H1 (cell line): ENCODE results near the gene COX18. TPM values are rescaled to one million over a fixed set of nuclear protein-coding genes. Genes with fewer than 3 reads are reported as not detected.

Experiments used
- CTCF ChIA-PET: fragments of 300-600 bp; sonication (Branson Sonifier 250); formaldehyde crosslinking; loops from one replicate; lab custom pipeline; 2021; ENCODE audit not compliant: partially characterized antibody; lab: Charles Lee
- POLR2A ChIA-PET: fragments of 300-600 bp; sonication (Branson Sonifier 250); formaldehyde crosslinking; loops from one replicate; lab custom pipeline; 2021; ENCODE audit warnings: inconsistent platforms; ENCODE audit not compliant: partially characterized antibody; lab: Charles Lee
- DNase-seq, 2 experiments: peaks; one replicate each; pipeline versions ENCODE4 v3.0.0 to v3.0.0-alpha.2; 2010 to 2022; ENCODE audit warnings: low spot score in 2 of 2, low read depth in 1 of 2, mixed read lengths in 1 of 2
- FAIRE-seq: peaks from 2 replicates; lab custom pipeline; 2011; peaks lifted over from hg19 to GRCh38; lab: Jason Lieb, UNC
- H2AFZ ChIP-seq: 2 replicates; pipeline ENCODE4 v1.8.1; 2012; ENCODE audit warnings: low read length, inconsistent platforms
- H2AK5ac ChIP-seq: 2 replicates; pipeline ENCODE4 v1.6.1; 2013; ENCODE audit warnings: low read depth, low read length
- H2BK120ac ChIP-seq: replicated peaks from 2 replicates; pipeline ENCODE3; 2013; ENCODE audit warnings: low read depth, low read length, inconsistent platforms
- H2BK12ac ChIP-seq: 2 replicates; pipeline ENCODE4 v1.6.1; 2013; ENCODE audit warnings: low read depth, low read length
- H2BK15ac ChIP-seq: 2 replicates; pipeline ENCODE4 v1.6.1; 2013; ENCODE audit warnings: low read length
- H2BK20ac ChIP-seq: 2 replicates; pipeline ENCODE4 v1.6.1; 2013; ENCODE audit warnings: low read length
- H2BK5ac ChIP-seq: 2 replicates; pipeline ENCODE4 v1.6.1; 2013; ENCODE audit warnings: low read depth, low read length
- H3K14ac ChIP-seq: 2 replicates; pipeline ENCODE4 v1.6.1; 2013; ENCODE audit warnings: inconsistent platforms; ENCODE audit not compliant: insufficient read length
- H3K18ac ChIP-seq: 2 replicates; pipeline ENCODE4 v1.6.1; 2013; ENCODE audit warnings: low read length; ENCODE audit errors: extremely low read depth
- H3K23ac ChIP-seq: 2 replicates; pipeline ENCODE4 v1.6.1; 2013; ENCODE audit warnings: inconsistent platforms; ENCODE audit not compliant: insufficient read length
- H3K23me2 ChIP-seq: 2 replicates; pipeline ENCODE4 v1.6.1; 2013; ENCODE audit warnings: low read depth, low read length
- H3K27ac ChIP-seq: 2 replicates; pipeline ENCODE4 v1.6.1; 2011; ENCODE audit warnings: low read depth, low read length, inconsistent platforms
- H3K27me3 ChIP-seq, 4 experiments: replicated peaks in 1 of 4; 1 replicate in 1 of 4; 2 replicates in 3 of 4; pipeline versions ENCODE4 v1.6.1 to v1.8.1; 2011 to 2013; ENCODE audit warnings: low read length in 3 of 4, mild to moderate bottlenecking in 3 of 4, inconsistent platforms in 2 of 4, mixed read lengths in 2 of 4, moderate library complexity in 1 of 4; ENCODE audit not compliant: control insufficient read depth in 3 of 4, insufficient read depth in 3 of 4; ENCODE audit errors: extremely low read depth in 1 of 4
- H3K36me3 ChIP-seq, 4 experiments: 2 replicates each; pipeline versions ENCODE4 v1.6.1 to v1.8.1; 2011 to 2013; ENCODE audit warnings: mild to moderate bottlenecking in 4 of 4, low read length in 3 of 4, moderate library complexity in 2 of 4, control low read depth in 1 of 4, inconsistent platforms in 1 of 4; ENCODE audit not compliant: insufficient read depth in 4 of 4, control insufficient read depth in 2 of 4
- H3K4ac ChIP-seq: replicated peaks from 2 replicates; pipeline ENCODE3; 2013; ENCODE audit warnings: low read length, low read depth, mixed read lengths, inconsistent platforms; ENCODE audit not compliant: insufficient read length
- H3K4me1 ChIP-seq, 4 experiments: replicated peaks in 1 of 4; 1 replicate in 1 of 4; 2 replicates in 3 of 4; pipeline versions ENCODE4 v1.6.1 to v1.8.1; 2011 to 2013; ENCODE audit warnings: low read length in 3 of 4, inconsistent platforms in 2 of 4, mixed read lengths in 1 of 4; ENCODE audit not compliant: insufficient read depth in 4 of 4, control insufficient read depth in 3 of 4
- H3K4me2 ChIP-seq, 2 experiments: 2 replicates each; pipeline versions ENCODE4 v1.6.1 to v1.8.1; 2011 to 2013; ENCODE audit warnings: low read depth in 2 of 2, low read length in 2 of 2, control low read depth in 1 of 2, inconsistent platforms in 1 of 2, mild to moderate bottlenecking in 1 of 2; ENCODE audit not compliant: insufficient read depth in 1 of 2
- H3K4me3 ChIP-seq, 4 experiments: fragments of 200-600, 300-600 bp in 1 of 4; sonication (generic), shearing (Covaris generic), sonication (Bioruptor Twin) in 1 of 4; 2 replicates each; pipeline versions ENCODE4 v1.5.1 to v1.8.1; 2011 to 2016; ENCODE audit warnings: low read length in 4 of 4, low read depth in 3 of 4, control low read depth in 2 of 4, inconsistent platforms in 2 of 4, mild to moderate bottlenecking in 2 of 4, mixed read lengths in 1 of 4, moderate library complexity in 1 of 4; ENCODE audit not compliant: insufficient read depth in 2 of 4; ENCODE audit errors: extremely low read depth in 1 of 4
- H3K56ac ChIP-seq: replicated peaks from 2 replicates; pipeline ENCODE3; 2013; ENCODE audit warnings: low read depth, mild to moderate bottlenecking, mixed read lengths, low read length, inconsistent platforms; ENCODE audit not compliant: insufficient read length
- H3K79me1 ChIP-seq: 2 replicates; pipeline ENCODE4 v1.6.1; 2013; ENCODE audit warnings: low read depth, low read length, control low read depth
- H3K79me2 ChIP-seq, 2 experiments: 2 replicates each; pipeline versions ENCODE4 v1.6.1 to v1.8.1; 2012 to 2013; ENCODE audit warnings: low read length in 2 of 2, mild to moderate bottlenecking in 2 of 2, inconsistent platforms in 1 of 2; ENCODE audit not compliant: insufficient read depth in 2 of 2, control insufficient read depth in 1 of 2
- H3K9ac ChIP-seq, 4 experiments: replicated peaks in 1 of 4; 1 replicate in 1 of 4; 2 replicates in 3 of 4; pipeline versions ENCODE4 v1.6.1 to v1.8.1; 2011 to 2013; ENCODE audit warnings: low read depth in 3 of 4, low read length in 3 of 4, control low read depth in 2 of 4, mild to moderate bottlenecking in 2 of 4, moderate library complexity in 2 of 4, inconsistent platforms in 1 of 4; ENCODE audit errors: extremely low read depth in 1 of 4
- H3K9me3 ChIP-seq, 2 experiments: 2 replicates each; pipeline versions ENCODE4 v1.6.1 to v1.8.1; 2012 to 2013; ENCODE audit warnings: mild to moderate bottlenecking in 2 of 2, moderate library complexity in 2 of 2, control low read depth in 1 of 2, inconsistent platforms in 1 of 2, low read depth in 1 of 2, low read length in 1 of 2, mixed read lengths in 1 of 2; ENCODE audit not compliant: insufficient read depth in 2 of 2
- H4K20me1 ChIP-seq, 2 experiments: replicated peaks in 1 of 2; 2 replicates each; pipeline versions ENCODE3 to v1.8.1; 2011 to 2013; ENCODE audit warnings: inconsistent platforms in 2 of 2, low read length in 2 of 2, mild to moderate bottlenecking in 1 of 2; ENCODE audit not compliant: insufficient read depth in 2 of 2, control insufficient read depth in 1 of 2
- H4K5ac ChIP-seq: 2 replicates; pipeline ENCODE4 v1.6.1; 2013; ENCODE audit warnings: low read length, low read depth, mixed read lengths, inconsistent platforms; ENCODE audit not compliant: insufficient read length
- H4K8ac ChIP-seq: 2 replicates; pipeline ENCODE4 v1.8.0; 2013; ENCODE audit warnings: mild to moderate bottlenecking, moderate library complexity, low read length, inconsistent platforms; ENCODE audit not compliant: insufficient read depth; ENCODE audit errors: extremely low read depth
- H4K91ac ChIP-seq: replicated peaks from 2 replicates; pipeline ENCODE3; 2013; ENCODE audit warnings: low read length, mixed read lengths, inconsistent platforms; ENCODE audit not compliant: insufficient read length
- GABPA ChIP-seq: IDR thresholded peaks from 2 replicates; pipeline ENCODE4 v1.6.1; 2011; ENCODE audit warnings: mild to moderate bottlenecking, low read length, moderate library complexity, borderline replicate concordance; ENCODE audit not compliant: insufficient read depth
- GTF2F1 ChIP-seq: IDR thresholded peaks from 2 replicates; pipeline ENCODE4 v1.6.1; 2012; ENCODE audit warnings: low read depth, low read length, improper control_type of control experiment, borderline replicate concordance
- MAX ChIP-seq: IDR thresholded peaks from 2 replicates; pipeline ENCODE4 v1.6.1; 2012; ENCODE audit warnings: inconsistent platforms
- SIX5 ChIP-seq: IDR thresholded peaks from 2 replicates; pipeline ENCODE4 v1.6.1; 2011; ENCODE audit warnings: mild to moderate bottlenecking, low read depth, low read length
- SRF ChIP-seq: IDR thresholded peaks from 2 replicates; pipeline ENCODE4 v1.6.1; 2011; ENCODE audit warnings: mild to moderate bottlenecking, low read depth, low read length, moderate library complexity
- WGBS, 2 experiments: shearing (Covaris generic) in 1 of 2; methylation state at CpG; one replicate each; pipeline versions ENCODE4 v1.1.6 to v1.1.7; 2013 to 2015; ENCODE audit warnings: low lambda C conversion rate in 2 of 2, mixed read lengths in 2 of 2, inconsistent platforms in 1 of 2, low coverage in 1 of 2, missing lambda C conversion rate in 1 of 2; ENCODE audit not compliant: insufficient replicate concordance in 2 of 2, insufficient coverage in 1 of 2, insufficient read length in 1 of 2; ENCODE audit errors: extremely low coverage in 1 of 2, missing lambda C conversion rate in 1 of 2; 5-methylcytosine and 5-hydroxymethylcytosine counted together
- polyA plus RNA-seq, 7 experiments: library from polyadenylated mRNA; depleted of rRNA in 3 of 7; stranded (reverse) in 5 of 7; unstranded in 2 of 7; fragments of >200 nt in 5 of 7; fragments of 200-250 nt in 2 of 7; gene quantifications; 1 replicate in 5 of 7; 2 replicates in 1 of 7; 4 replicates in 1 of 7; pipeline versions ENCODE4 v1.2.1 to v1.2.3, GENCODE V29; 2011 to 2013; ENCODE audit warnings: missing spikeins in 2 of 7, mixed read lengths in 2 of 7
- total RNA-seq: library from RNA; stranded (reverse); fragmentation: NEBNext Ultra II Directional; extraction: Animal tissue kit (Norgen Biotek cat#: 25700); gene quantifications from 2 replicates; pipeline ENCODE4 v1.2.1, GENCODE V29; 2021

COX18 gene
- total and polyA plus RNA-seq, 2 of the 8 experiments (the other 6 are each of a cell fraction or from before 2014, with no cell fraction given), result 23.0 to 23.7 TPM

- CTCF ChIA-PET, result interaction anchor here (0.8 kb wide), 1 partner anchor 10 kb away, joined by 3 read pairs; no protein-coding TSS in a partner anchor
These were observed 40.9 kb downstream of the COX18 start for GRCh38 chr4:73028621-73029020.

More at GRCh38 chr4:73028621-73029020, 40.9 kb downstream of the COX18 start:
- Histone ChIP-seq H3K79me2 (no peaks in the 10 kb centered on the region), H3K23me2 (no peaks in the 10 kb centered on the region), H3K27me3 (no peaks in the 10 kb centered on the region), H3K4me3 (no peak overlapping the region), H2AK5ac (no peak overlapping the region), H4K8ac (no peak overlapping the region), H3K9me3 (no peaks in the 10 kb centered on the region), H3K18ac (no peak overlapping the region), H3K9ac (no peak overlapping the region), H4K20me1 (no peaks in the 10 kb centered on the region), H3K27ac (no peak overlapping the region), H4K91ac (no peak overlapping the region), H3K4me2 (no peak overlapping the region), H2BK20ac (no peak overlapping the region), H3K14ac (no peak overlapping the region), H3K36me3 (no peaks in the 10 kb centered on the region), H4K5ac (no peak overlapping the region), H2BK15ac (no peak overlapping the region), H3K79me1 (no peaks in the 10 kb centered on the region), H3K23ac (no peak overlapping the region), H3K4me1 (no peaks in the 10 kb centered on the region), H2BK5ac (no peak overlapping the region), H2BK120ac (no peak overlapping the region), H3K56ac (no peak overlapping the region), H3K4ac (no peak overlapping the region), H2AFZ (no peak overlapping the region), H2BK12ac (no peak overlapping the region)
- DNase-seq (no peak), FAIRE-seq (no peak)
- POLR2A ChIA-PET, result no interaction called here
- TF ChIP-seq SRF (no peak), MAX (no peak), SIX5 (no peak), GABPA (no peak), GTF2F1 (no peak)
- 74% methylated on average over 5 of the region's 5 CpGs; no CpG with 5 or more reads in 1 of the 2 experiments for WGBS, 2 experiments
